Tibial artery (tissue), 4 donors: ENCODE data around the gene SIRPA.

Source experiments
- DNase-seq, 2 donors: peaks; one replicate each; pipeline ENCODE4 v3.0.0-alpha.2; 2019
- H3K27ac ChIP-seq, 2 donors: fragments of 200-600 bp; sonication (generic) in 1 of 2; 1 replicate in 1 of 2; 2 replicates in 1 of 2; pipeline ENCODE4 v1.5.1; 2018 to 2019; ENCODE audit warnings: mild to moderate bottlenecking in 1 of 2
- H3K27me3 ChIP-seq, 2 donors: fragments of 200-600 bp; sonication (generic) in 1 of 2; one replicate each; pipeline versions ENCODE4 v1.5.1 to v1.6.0; 2016 to 2019
- H3K36me3 ChIP-seq, 3 donors: fragments of 200-600 bp; sonication (generic) in 2 of 3; one replicate each; pipeline ENCODE4 v1.5.1; 2016 to 2019; ENCODE audit warnings: mild to moderate bottlenecking in 2 of 3
- H3K4me1 ChIP-seq, 4 donors: fragments of 200-600 bp; sonication (generic) in 2 of 4; 1 replicate in 3 of 4; 2 replicates in 1 of 4; pipeline ENCODE4 v1.5.1; 2016 to 2019
- H3K4me3 ChIP-seq, 2 donors: fragments of 200-600 bp; sonication (generic) in 1 of 2; 1 replicate in 1 of 2; 2 replicates in 1 of 2; pipeline ENCODE4 v1.5.1; 2018 to 2019; ENCODE audit warnings: mild to moderate bottlenecking in 2 of 2
- H3K9me3 ChIP-seq, 3 donors: fragments of 200-600 bp; sonication (generic) in 1 of 3; one replicate each; pipeline ENCODE4 v1.5.1; 2016 to 2019
- intact Hi-C: fragments of 100-400 bp; cut with DNase I; formaldehyde crosslinking; loops from one replicate; pipeline ENCODE4 v1.15.0; 2023; ENCODE audit warnings: low total_unique reads
- TF ChIP-seq, protein P1 (sequence below), 2 experiments: fragments of 200-600 bp in 1 of 2; fragments of 450-650 bp in 1 of 2; IDR thresholded peaks; one replicate each; pipeline ENCODE4 v1.5.1; 2017 to 2019; ENCODE audit warnings: antibody characterized with exemption in 2 of 2, mild to moderate bottlenecking in 1 of 2, moderate library complexity in 1 of 2

Gene SIRPA

GRCh38 chr20:1897965-1898464 is 2.8 kb downstream of the SIRPA start:
- TF ChIP-seq, protein P1, sequence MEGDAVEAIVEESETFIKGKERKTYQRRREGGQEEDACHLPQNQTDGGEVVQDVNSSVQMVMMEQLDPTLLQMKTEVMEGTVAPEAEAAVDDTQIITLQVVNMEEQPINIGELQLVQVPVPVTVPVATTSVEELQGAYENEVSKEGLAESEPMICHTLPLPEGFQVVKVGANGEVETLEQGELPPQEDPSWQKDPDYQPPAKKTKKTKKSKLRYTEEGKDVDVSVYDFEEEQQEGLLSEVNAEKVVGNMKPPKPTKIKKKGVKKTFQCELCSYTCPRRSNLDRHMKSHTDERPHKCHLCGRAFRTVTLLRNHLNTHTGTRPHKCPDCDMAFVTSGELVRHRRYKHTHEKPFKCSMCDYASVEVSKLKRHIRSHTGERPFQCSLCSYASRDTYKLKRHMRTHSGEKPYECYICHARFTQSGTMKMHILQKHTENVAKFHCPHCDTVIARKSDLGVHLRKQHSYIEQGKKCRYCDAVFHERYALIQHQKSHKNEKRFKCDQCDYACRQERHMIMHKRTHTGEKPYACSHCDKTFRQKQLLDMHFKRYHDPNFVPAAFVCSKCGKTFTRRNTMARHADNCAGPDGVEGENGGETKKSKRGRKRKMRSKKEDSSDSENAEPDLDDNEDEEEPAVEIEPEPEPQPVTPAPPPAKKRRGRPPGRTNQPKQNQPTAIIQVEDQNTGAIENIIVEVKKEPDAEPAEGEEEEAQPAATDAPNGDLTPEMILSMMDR (IDR thresholded peaks at IDR 0.05) = no peak
- H3K27ac ChIP-seq = peak overlapping the region; percentile 47 to 97
- no peak overlapping the region for H3K4me3 ChIP-seq
- no peaks in the 10 kb centered on the region for H3K9me3 ChIP-seq
- peak in 1 of 2 donors; percentile 61 for DNase-seq
- peaks cover 0 to 61% (median 45%) of the 10 kb centered on the region in 4 donors for H3K4me1 ChIP-seq
- no peaks in the 10 kb centered on the region for H3K27me3 ChIP-seq
- intact Hi-C loops = loop anchor here (5.0 kb wide), 1 partner anchor 204 kb away; the partner anchor contains the start of gene STK35
- no peaks in the 10 kb centered on the region for H3K36me3 ChIP-seq

- no peak for DNase-seq
- Histone ChIP-seq H3K9me3 (no peaks in the 10 kb centered on the region), H3K36me3 (no peaks in the 10 kb centered on the region), H3K4me1 (peaks cover 0 to 57% (median 38%) of the 10 kb centered on the region in 4 donors), H3K4me3 (no peak overlapping the region), H3K27ac (peak overlapping the region in 1 of 2 donors; percentile 97), H3K27me3 (no peaks in the 10 kb centered on the region)
- TF ChIP-seq, protein P1 (IDR thresholded peaks at IDR 0.05) = no peak
- intact Hi-C loops = loop anchor here (5.0 kb wide), 1 partner anchor 204 kb away; the partner anchor contains the start of gene STK35
Observed at GRCh38 chr20:1898482-1899240, 3.5 kb downstream of the SIRPA start.

- Histone ChIP-seq H3K4me1 (peaks cover 0 to 58% (median 34%) of the 10 kb centered on the region in 4 donors), H3K27ac (no peak overlapping the region), H3K36me3 (no peaks in the 10 kb centered on the region), H3K4me3 (no peak overlapping the region), H3K9me3 (no peaks in the 10 kb centered on the region), H3K27me3 (no peaks in the 10 kb centered on the region)
- TF ChIP-seq, protein P1 (IDR thresholded peaks at IDR 0.05) = no peak
- DNase-seq = no peak
- intact Hi-C loops = loop anchor here (5.0 kb wide), 1 partner anchor 203 kb away; the partner anchor contains the start of gene STK35
Observed at GRCh38 chr20:1899241-1899525, 4.0 kb downstream of the SIRPA start.

- TF ChIP-seq, protein P1 (IDR thresholded peaks at IDR 0.05) = peak; percentile 31 to 40
- no peak overlapping the region for H3K4me3 ChIP-seq
- no peaks in the 10 kb centered on the region for H3K27me3 ChIP-seq
- H3K36me3 ChIP-seq = peaks cover 0 to 9% (median 0%) of the 10 kb centered on the region in 3 donors
- H3K9me3 ChIP-seq = no peaks in the 10 kb centered on the region
- intact Hi-C loops = no loop called here
- H3K4me1 ChIP-seq = peaks cover 0 to 59% (median 38%) of the 10 kb centered on the region in 4 donors
- peak; percentile 45 to 72 for DNase-seq
- peak overlapping the region in 1 of 2 donors; percentile 26 for H3K27ac ChIP-seq
Observed at GRCh38 chr20:1900321-1900801, 5.2 kb downstream of the SIRPA start.

GRCh38 chr20:1901704-1902103 is 6.5 kb downstream of the SIRPA start:
- H3K4me3 ChIP-seq = no peak overlapping the region
- peaks cover 0 to 59% (median 41%) of the 10 kb centered on the region in 4 donors for H3K4me1 ChIP-seq
- no peak overlapping the region for H3K27ac ChIP-seq
- TF ChIP-seq, protein P1 (IDR thresholded peaks at IDR 0.05) = no peak
- peaks cover 0 to 9% (median 0%) of the 10 kb centered on the region in 3 donors for H3K36me3 ChIP-seq
- H3K27me3 ChIP-seq = no peaks in the 10 kb centered on the region
- H3K9me3 ChIP-seq = no peaks in the 10 kb centered on the region
- intact Hi-C loops = no loop called here
- no peak for DNase-seq
